Stimulated activated CD8-positive, alpha-beta memory T cell treated with anti-CD3 and anti-CD28 coated beads, Interleukin-7, amount 100 ng/mL, for 48 hours (primary cell): ENCODE data around the gene POFUT1.
"Not testable (repeated sequence)": the region's sequence is repeated elsewhere in the genome, so short reads cannot be mapped to it uniquely, and the experiment has no call there.

Experiments
- DNase-seq, 2 donors: peaks; one replicate each; pipeline ENCODE4 v3.0.0-alpha.2; 2020; ENCODE audit warnings: low read depth in 1 of 2; ENCODE audit errors: extremely low read depth in 1 of 2

POFUT1 gene

GRCh38 chr20:32271620-32272019 is 63.9 kb downstream of the POFUT1 start:
- DNase-seq, result no peak

DNA sequence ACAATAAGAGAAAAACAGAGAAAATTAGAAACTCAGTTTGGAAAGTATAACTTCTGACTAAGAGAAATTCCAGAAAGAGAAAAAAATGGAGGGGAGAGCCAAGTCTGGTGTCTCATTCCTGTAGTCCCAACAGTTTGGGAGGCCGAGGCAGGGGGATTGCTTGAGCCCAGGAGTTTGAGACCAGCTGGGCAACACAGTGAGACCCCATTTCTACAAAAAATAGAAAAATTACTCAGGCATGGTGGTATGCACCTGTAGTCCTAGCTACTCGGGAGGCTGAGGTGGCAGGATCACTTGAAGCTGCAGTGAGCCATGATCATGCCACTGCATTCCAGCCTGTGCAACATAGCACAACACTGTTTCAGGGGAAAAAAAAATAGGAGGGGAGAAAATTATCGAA is 66.7 kb downstream of the POFUT1 start:
- no peak for DNase-seq

GRCh38 chr20:32275163-32275562 is 67.5 kb downstream of the POFUT1 start:
- DNase-seq, result not testable (repeated sequence)

- peak; percentile 76 to 87 for DNase-seq
Observed at GRCh38 chr20:32277361-32278198, 69.9 kb downstream of the POFUT1 start, which contains the start of gene KIF3B. Gene KIF3B, plus strand, starts transcription at chr20:32277651. Its CDS starts 32,127 bp downstream, at chr20:32309778.

GRCh38 chr20:32278199-32278643 is 70.5 kb downstream of the POFUT1 start:
- DNase-seq, result no peak

- DNase-seq, result no peak
Observed at GRCh38 chr20:32281711-32282110, 74.0 kb downstream of the POFUT1 start.

GRCh38 chr20:32282461-32282860 is 74.8 kb downstream of the POFUT1 start:
- no peak for DNase-seq

- no peak for DNase-seq
Observed at GRCh38 chr20:32285082-32285620, 77.5 kb downstream of the POFUT1 start.

GRCh38 chr20:32285621-32286371 is 78.1 kb downstream of the POFUT1 start:
- peak; percentile 19 to 57 for DNase-seq

GRCh38 chr20:32287231-32287638 is 79.6 kb downstream of the POFUT1 start:
- DNase-seq, result no peak
